ENCODE measurements around the gene NCAPH2. TPM values are rescaled to one million over a fixed set of nuclear protein-coding genes. Genes with fewer than 3 reads are reported as not detected.

NCAPH2 gene
- total and polyA plus RNA-seq, 9 of the 15 experiments (the other 6 are each of a cell fraction or from before 2014, with no cell fraction given) = 3.6 to 88.6 (median 32.4) TPM

DNA sequence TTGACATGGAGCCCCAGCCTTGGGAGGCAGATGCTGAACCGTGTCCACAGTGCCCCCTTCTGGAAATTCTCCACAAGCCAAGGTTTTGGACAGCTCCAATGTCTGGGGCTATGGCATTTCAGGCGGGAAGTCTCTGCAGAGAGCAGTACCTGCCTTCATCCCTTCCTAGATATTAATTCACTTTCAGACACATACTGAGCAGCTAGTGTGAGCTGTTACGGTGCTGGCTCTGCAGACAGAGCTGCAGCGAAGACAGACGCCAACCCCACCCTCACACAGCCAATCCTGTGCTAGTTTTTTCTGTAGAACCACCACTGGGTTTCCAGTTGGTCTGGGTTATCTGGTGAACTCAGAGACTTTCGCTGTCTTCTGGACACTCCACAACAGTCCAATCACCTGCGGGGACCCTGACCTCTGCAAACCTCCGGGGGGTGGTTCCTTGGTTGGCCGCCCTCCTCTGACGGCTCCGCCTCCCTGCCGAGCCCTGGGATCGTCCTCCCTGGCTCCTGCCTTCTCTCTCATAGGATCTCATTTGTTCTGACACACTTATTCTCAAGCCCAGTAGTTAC is 9.6 kb upstream of the NCAPH2 start (continued):
- TF ChIP-seq ZNF263 (CRISPR knock-in tag; IDR thresholded peaks at IDR 0.05; ENCODE audit: borderline replicate concordance) (peak; percentile 64; the same call in 1 of the 2 replicates), RB1 (IDR thresholded peaks at IDR 0.05; ENCODE audit: low read depth) (peak; percentile 84), FOS (IDR thresholded peaks at IDR 0.05; ENCODE audit: extremely low read depth, insufficient read length) (no peak), TAL1 (IDR thresholded peaks at IDR 0.05) (0 out of 2 replicates have a peak, but pooled peaks have one; percentile 7), SMAD2 (IDR thresholded peaks at IDR 0.05; ENCODE audit: low read depth, low read length) (no peak), MIER1 (IDR thresholded peaks at IDR 0.05; ENCODE audit: low read depth) (peak; percentile 74; the same call in 1 of the 2 replicates), CREM (IDR thresholded peaks at IDR 0.05; ENCODE audit: low read depth) (peak; percentile 24; the same call in 1 of the 2 replicates), ATF1 (CRISPR knock-in tag; IDR thresholded peaks at IDR 0.05) (no peak), ATF1 (tag; IDR thresholded peaks at IDR 0.05) (peak; percentile 26), TCF3 (CRISPR knock-in tag; IDR thresholded peaks at IDR 0.05) (peak; percentile 23; the same call in 1 of the 2 replicates), ESRRA (IDR thresholded peaks at IDR 0.05; ENCODE audit: borderline replicate concordance, low read depth) (0 out of 2 replicates have a peak, but pooled peaks have one; percentile 42), SMC3 (conservative IDR thresholded peaks at IDR 0.05; ENCODE audit: insufficient read depth, low read depth, low read length) (0 out of 2 replicates have a peak, but pooled peaks have one; percentile 20), HDAC3 (IDR thresholded peaks at IDR 0.05; ENCODE audit: borderline replicate concordance, partially characterized antibody) (no peak)
- TF ChIP-seq, protein P1, sequence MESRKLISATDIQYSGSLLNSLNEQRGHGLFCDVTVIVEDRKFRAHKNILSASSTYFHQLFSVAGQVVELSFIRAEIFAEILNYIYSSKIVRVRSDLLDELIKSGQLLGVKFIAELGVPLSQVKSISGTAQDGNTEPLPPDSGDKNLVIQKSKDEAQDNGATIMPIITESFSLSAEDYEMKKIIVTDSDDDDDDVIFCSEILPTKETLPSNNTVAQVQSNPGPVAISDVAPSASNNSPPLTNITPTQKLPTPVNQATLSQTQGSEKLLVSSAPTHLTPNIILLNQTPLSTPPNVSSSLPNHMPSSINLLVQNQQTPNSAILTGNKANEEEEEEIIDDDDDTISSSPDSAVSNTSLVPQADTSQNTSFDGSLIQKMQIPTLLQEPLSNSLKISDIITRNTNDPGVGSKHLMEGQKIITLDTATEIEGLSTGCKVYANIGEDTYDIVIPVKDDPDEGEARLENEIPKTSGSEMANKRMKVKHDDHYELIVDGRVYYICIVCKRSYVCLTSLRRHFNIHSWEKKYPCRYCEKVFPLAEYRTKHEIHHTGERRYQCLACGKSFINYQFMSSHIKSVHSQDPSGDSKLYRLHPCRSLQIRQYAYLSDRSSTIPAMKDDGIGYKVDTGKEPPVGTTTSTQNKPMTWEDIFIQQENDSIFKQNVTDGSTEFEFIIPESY (CRISPR knock-in tag; IDR thresholded peaks at IDR 0.05) = peak; percentile 40; the same call in 1 of the 2 replicates
- TF ChIP-seq, protein P2, sequence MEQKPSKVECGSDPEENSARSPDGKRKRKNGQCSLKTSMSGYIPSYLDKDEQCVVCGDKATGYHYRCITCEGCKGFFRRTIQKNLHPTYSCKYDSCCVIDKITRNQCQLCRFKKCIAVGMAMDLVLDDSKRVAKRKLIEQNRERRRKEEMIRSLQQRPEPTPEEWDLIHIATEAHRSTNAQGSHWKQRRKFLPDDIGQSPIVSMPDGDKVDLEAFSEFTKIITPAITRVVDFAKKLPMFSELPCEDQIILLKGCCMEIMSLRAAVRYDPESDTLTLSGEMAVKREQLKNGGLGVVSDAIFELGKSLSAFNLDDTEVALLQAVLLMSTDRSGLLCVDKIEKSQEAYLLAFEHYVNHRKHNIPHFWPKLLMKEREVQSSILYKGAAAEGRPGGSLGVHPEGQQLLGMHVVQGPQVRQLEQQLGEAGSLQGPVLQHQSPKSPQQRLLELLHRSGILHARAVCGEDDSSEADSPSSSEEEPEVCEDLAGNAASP (IDR thresholded peaks at IDR 0.05) = no peak
- TF ChIP-seq, protein P3, sequence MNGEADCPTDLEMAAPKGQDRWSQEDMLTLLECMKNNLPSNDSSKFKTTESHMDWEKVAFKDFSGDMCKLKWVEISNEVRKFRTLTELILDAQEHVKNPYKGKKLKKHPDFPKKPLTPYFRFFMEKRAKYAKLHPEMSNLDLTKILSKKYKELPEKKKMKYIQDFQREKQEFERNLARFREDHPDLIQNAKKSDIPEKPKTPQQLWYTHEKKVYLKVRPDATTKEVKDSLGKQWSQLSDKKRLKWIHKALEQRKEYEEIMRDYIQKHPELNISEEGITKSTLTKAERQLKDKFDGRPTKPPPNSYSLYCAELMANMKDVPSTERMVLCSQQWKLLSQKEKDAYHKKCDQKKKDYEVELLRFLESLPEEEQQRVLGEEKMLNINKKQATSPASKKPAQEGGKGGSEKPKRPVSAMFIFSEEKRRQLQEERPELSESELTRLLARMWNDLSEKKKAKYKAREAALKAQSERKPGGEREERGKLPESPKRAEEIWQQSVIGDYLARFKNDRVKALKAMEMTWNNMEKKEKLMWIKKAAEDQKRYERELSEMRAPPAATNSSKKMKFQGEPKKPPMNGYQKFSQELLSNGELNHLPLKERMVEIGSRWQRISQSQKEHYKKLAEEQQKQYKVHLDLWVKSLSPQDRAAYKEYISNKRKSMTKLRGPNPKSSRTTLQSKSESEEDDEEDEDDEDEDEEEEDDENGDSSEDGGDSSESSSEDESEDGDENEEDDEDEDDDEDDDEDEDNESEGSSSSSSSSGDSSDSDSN (IDR thresholded peaks at IDR 0.05; ENCODE audit: borderline replicate concordance in 1 of 2, low read depth in 2 of 2, low read length in 2 of 2) = 0 out of 4 replicates have a peak, but pooled peaks of 1 of the 2 experiments have one; percentile 30
- TF ChIP-seq, protein P4, sequence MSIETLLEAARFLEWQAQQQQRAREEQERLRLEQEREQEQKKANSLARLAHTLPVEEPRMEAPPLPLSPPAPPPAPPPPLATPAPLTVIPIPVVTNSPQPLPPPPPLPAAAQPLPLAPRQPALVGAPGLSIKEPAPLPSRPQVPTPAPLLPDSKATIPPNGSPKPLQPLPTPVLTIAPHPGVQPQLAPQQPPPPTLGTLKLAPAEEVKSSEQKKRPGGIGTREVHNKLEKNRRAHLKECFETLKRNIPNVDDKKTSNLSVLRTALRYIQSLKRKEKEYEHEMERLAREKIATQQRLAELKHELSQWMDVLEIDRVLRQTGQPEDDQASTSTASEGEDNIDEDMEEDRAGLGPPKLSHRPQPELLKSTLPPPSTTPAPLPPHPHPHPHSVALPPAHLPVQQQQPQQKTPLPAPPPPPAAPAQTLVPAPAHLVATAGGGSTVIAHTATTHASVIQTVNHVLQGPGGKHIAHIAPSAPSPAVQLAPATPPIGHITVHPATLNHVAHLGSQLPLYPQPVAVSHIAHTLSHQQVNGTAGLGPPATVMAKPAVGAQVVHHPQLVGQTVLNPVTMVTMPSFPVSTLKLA (conservative IDR thresholded peaks at IDR 0.05) = peak in 1 of 2 experiments; percentile 37; a peak in 2 of 4 replicates
